Panc1 (cell line): ENCODE measurements around the gene ACBD3.

Source experiments
- CTCF ChIP-seq: fragments of 450-650 bp; IDR thresholded peaks from 2 replicates; pipeline ENCODE4 v1.5.1; 2017; ENCODE audit warnings: mild to moderate bottlenecking
- POLR2AphosphoS5 ChIP-seq: IDR thresholded peaks from 2 replicates; pipeline ENCODE4 v1.6.1; 2012; ENCODE audit warnings: mild to moderate bottlenecking, low read depth, low read length, moderate library complexity
- REST ChIP-seq, 2 experiments: IDR thresholded peaks; 2 replicates each; pipeline ENCODE4 v1.6.1; 2011 to 2012; ENCODE audit warnings: low read depth in 2 of 2, control low read depth in 1 of 2, low read length in 1 of 2, mild to moderate bottlenecking in 1 of 2, moderate library complexity in 1 of 2; ENCODE audit not compliant: insufficient read depth in 1 of 2

DNA sequence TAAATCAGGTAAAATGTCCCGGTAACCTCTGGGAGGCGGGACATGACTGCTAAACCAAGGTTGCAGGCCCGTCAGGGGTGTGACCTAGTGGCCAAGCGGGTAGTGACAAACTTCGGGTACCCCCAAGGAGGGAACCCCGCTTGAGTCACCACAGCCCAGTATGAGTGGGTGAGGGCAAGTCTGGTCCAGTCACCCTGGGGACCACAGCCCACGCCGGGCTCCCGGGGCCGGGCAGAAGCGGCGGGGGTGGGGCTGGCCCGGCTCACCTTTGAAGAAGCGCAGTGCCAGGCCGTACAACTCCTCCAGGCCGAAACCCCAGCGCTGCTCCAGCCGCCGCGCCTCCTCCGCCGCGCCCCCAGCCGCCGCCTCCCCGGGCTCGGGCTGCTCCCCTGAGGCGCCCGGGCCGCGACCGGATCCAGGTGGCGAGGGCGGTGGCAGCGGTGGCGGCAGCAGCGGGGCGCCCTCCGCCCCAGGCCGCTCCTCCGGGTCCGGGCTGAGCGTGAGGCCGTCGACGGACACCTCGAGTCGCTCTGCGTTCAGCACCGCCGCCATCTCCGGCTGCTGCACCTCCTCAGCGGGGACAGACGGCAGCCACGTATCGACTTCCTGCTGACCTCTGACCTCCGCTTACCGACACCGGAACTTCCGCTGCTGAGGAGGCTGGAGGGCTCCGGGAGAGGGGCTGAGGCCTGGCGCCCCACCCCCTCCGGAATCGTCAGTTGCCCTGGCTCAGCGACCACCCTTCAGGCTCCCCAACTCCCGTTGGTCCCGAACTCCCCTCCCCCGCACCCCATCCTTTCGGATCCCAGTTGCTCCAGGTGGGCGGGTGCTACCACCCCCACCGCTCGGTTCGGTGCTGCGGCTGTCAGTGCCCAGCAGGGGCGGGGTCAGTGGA, at the start of gene ACBD3:
- TF ChIP-seq CTCF: no peak
- TF ChIP-seq REST (IDR thresholded peaks at IDR 0.05; ENCODE audit: insufficient read depth in 1 of 2, low read depth in 2 of 2, low read length in 1 of 2): no peak; a peak in 1 of 4 replicates
- TF ChIP-seq POLR2AphosphoS5: peak; percentile 92
